22Rv1 (cell line): ENCODE measurements around the gene DNASE1L2.

Experiments
- CTCF ChIP-seq: fragments of 450-650 bp; IDR thresholded peaks from 2 replicates; pipeline ENCODE4 v1.5.1; 2017; ENCODE audit warnings: mild to moderate bottlenecking
- ZFX ChIP-seq: fragments of 450-650 bp; IDR thresholded peaks from 2 replicates; pipeline ENCODE4 v1.6.1; 2017; ENCODE audit warnings: antibody characterized with exemption, borderline replicate concordance

- TF ChIP-seq CTCF (no peak), ZFX (no peak)
Measured at GRCh38 chr16:2228161-2228824, 8.0 kb upstream of the DNASE1L2 start.
